Erythroblast (primary cell): ENCODE measurements around the gene TTLL5.

ENCODE experiments used
- GATA1 ChIP-seq: IDR thresholded peaks from 2 replicates; pipeline ENCODE4 v1.6.1; 2011; ENCODE audit warnings: low read depth, mild to moderate bottlenecking, control low read depth, low read length, moderate library complexity
- POLR2A ChIP-seq: IDR thresholded peaks from 2 replicates; pipeline ENCODE4 v1.6.1; 2011; ENCODE audit warnings: mild to moderate bottlenecking, low read length

DNA sequence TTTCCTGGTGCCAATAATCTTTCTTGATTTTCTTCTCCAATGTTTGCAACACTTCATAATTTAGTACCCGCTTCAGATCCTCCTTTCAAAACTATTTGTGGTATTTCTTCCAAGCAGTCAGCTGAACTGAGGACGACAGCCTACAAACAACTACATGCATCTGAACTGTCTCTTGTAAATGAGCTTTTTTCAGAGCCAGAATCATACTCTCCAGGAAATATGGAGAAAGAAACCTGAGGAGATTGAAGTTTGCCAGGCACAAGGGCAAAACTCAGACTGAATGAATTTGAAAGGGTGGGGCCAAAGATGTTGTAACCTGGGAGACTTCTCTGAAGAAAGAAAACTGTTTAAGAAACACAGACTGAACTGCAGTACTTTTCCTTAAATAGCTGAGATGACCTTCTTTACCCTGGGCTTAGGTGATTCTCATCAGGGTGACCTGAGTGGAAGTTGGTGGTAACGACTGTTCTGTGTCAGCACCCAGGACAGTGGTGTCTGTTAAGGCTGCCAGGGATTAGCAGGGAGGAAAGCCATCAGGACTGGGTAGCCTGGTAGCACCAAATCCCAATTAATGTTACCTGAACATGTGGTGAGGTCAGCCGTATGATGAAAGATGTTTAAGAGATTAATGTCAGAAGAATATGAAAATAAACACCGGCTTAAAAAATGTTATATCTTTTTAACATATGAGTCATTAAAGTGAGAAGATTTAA is 225.7 kb downstream of the TTLL5 start:
- TF ChIP-seq POLR2A (no peak), GATA1 (no peak)
